ENCODE data around the gene SGSH.
"Not testable (repeated sequence)": the region's sequence is repeated elsewhere in the genome, so short reads cannot be mapped to it uniquely, and the experiment has no call there.

Gene SGSH

GRCh38 chr17:80248001-80248893 lies 28.1 kb upstream of the SGSH start:
- no peak for DNase-seq (ENCODE audit: low read depth in 1 of 2, low spot score in 1 of 2)
- in situ Hi-C loops (cut with HindIII; ENCODE audit: low pct_unique_long_range_greater_than_20kb, low sequenced_read_pairs): no loop called here
- TF ChIP-seq JUND (IDR thresholded peaks at IDR 0.05; ENCODE audit: low read depth): no peak

- in situ Hi-C loops (cut with HindIII; ENCODE audit: low pct_unique_long_range_greater_than_20kb, low sequenced_read_pairs): no loop called here
- no peak for TF ChIP-seq JUND (IDR thresholded peaks at IDR 0.05; ENCODE audit: low read depth)
- no peak for DNase-seq (ENCODE audit: low read depth in 1 of 2, low spot score in 1 of 2)
Observed at GRCh38 chr17:80247561-80247960, 27.4 kb upstream of the SGSH start.

GRCh38 chr17:80246726-80247125 lies 26.6 kb upstream of the SGSH start:
- DNase-seq (ENCODE audit: low read depth in 1 of 2, low spot score in 1 of 2): no peak
- in situ Hi-C loops (cut with HindIII; ENCODE audit: low pct_unique_long_range_greater_than_20kb, low sequenced_read_pairs): no loop called here
- TF ChIP-seq JUND (IDR thresholded peaks at IDR 0.05; ENCODE audit: low read depth): no peak

- no peak for TF ChIP-seq JUND (IDR thresholded peaks at IDR 0.05; ENCODE audit: low read depth)
- in situ Hi-C loops (cut with HindIII; ENCODE audit: low pct_unique_long_range_greater_than_20kb, low sequenced_read_pairs): no loop called here
- no peak for DNase-seq (ENCODE audit: low read depth in 1 of 2, low spot score in 1 of 2)
Observed at GRCh38 chr17:80246266-80246681, 26.1 kb upstream of the SGSH start.

- DNase-seq (ENCODE audit: low read depth in 1 of 2, low spot score in 1 of 2): no peak
- in situ Hi-C loops (cut with HindIII; ENCODE audit: low pct_unique_long_range_greater_than_20kb, low sequenced_read_pairs): no loop called here
- TF ChIP-seq JUND (IDR thresholded peaks at IDR 0.05; ENCODE audit: low read depth): no peak
Observed at GRCh38 chr17:80245566-80246265, 25.6 kb upstream of the SGSH start.

GRCh38 chr17:80244871-80245509 lies 24.9 kb upstream of the SGSH start:
- TF ChIP-seq JUND (IDR thresholded peaks at IDR 0.05; ENCODE audit: low read depth): no peak
- in situ Hi-C loops (cut with HindIII; ENCODE audit: low pct_unique_long_range_greater_than_20kb, low sequenced_read_pairs): no loop called here
- DNase-seq (ENCODE audit: low read depth in 1 of 2, low spot score in 1 of 2): no peak

GRCh38 chr17:80244448-80244847 lies 24.3 kb upstream of the SGSH start:
- in situ Hi-C loops (cut with HindIII; ENCODE audit: low pct_unique_long_range_greater_than_20kb, low sequenced_read_pairs); DNase-seq (ENCODE audit: low read depth in 1 of 2, low spot score in 1 of 2): not testable (repeated sequence)

GRCh38 chr17:80243526-80244433 lies 23.6 kb upstream of the SGSH start:
- no peak for DNase-seq (ENCODE audit: low read depth in 1 of 2, low spot score in 1 of 2)
- in situ Hi-C loops (cut with HindIII; ENCODE audit: low pct_unique_long_range_greater_than_20kb, low sequenced_read_pairs): no loop called here
- TF ChIP-seq JUND (IDR thresholded peaks at IDR 0.05; ENCODE audit: low read depth): no peak

- in situ Hi-C loops (cut with HindIII; ENCODE audit: low pct_unique_long_range_greater_than_20kb, low sequenced_read_pairs): no loop called here
- no peak for DNase-seq (ENCODE audit: low read depth in 1 of 2, low spot score in 1 of 2)
- TF ChIP-seq JUND (IDR thresholded peaks at IDR 0.05; ENCODE audit: low read depth): no peak
Observed at GRCh38 chr17:80242505-80242904, 22.4 kb upstream of the SGSH start.

GRCh38 chr17:80237386-80237785 lies 17.3 kb upstream of the SGSH start:
- no peak for DNase-seq (ENCODE audit: low read depth in 1 of 2, low spot score in 1 of 2)
- in situ Hi-C loops (cut with HindIII; ENCODE audit: low pct_unique_long_range_greater_than_20kb, low sequenced_read_pairs): no loop called here
- no peak for TF ChIP-seq JUND (IDR thresholded peaks at IDR 0.05; ENCODE audit: low read depth)

GRCh38 chr17:80236911-80237310 lies 16.8 kb upstream of the SGSH start:
- DNase-seq (ENCODE audit: low read depth in 1 of 2, low spot score in 1 of 2): no peak
- in situ Hi-C loops (cut with HindIII; ENCODE audit: low pct_unique_long_range_greater_than_20kb, low sequenced_read_pairs): no loop called here
- no peak for TF ChIP-seq JUND (IDR thresholded peaks at IDR 0.05; ENCODE audit: low read depth)

GRCh38 chr17:80233202-80233601 lies 13.1 kb upstream of the SGSH start:
- in situ Hi-C loops (cut with HindIII; ENCODE audit: low pct_unique_long_range_greater_than_20kb, low sequenced_read_pairs): no loop called here
- no peak for DNase-seq (ENCODE audit: low read depth in 1 of 2, low spot score in 1 of 2)
- TF ChIP-seq JUND (IDR thresholded peaks at IDR 0.05; ENCODE audit: low read depth): no peak

Measured in T47D (cell line).